Neural progenitor cell (in vitro differentiated cells): ENCODE measurements around the gene ARFIP2. TPM values are rescaled to one million over a fixed set of nuclear protein-coding genes. Genes with fewer than 3 reads are reported as not detected.
A peak's percentile ranks its signal among the peaks of the same experiment; 100 is the strongest.

Experiments
- DNase-seq: peaks from one replicate; pipeline ENCODE4 v3.0.0-alpha.2; 2016; ENCODE audit warnings: low spot score
- H2AFZ ChIP-seq: fragments of 200-600 bp; sonication (generic); replicated peaks from 2 replicates; pipeline ENCODE4 v1.6.1; 2016; ENCODE audit warnings: antibody characterized with exemption
- H3F3A ChIP-seq: fragments of 200-600 bp; sonication (generic); 2 replicates; pipeline ENCODE4 v1.6.1; 2016; ENCODE audit warnings: antibody characterized with exemption, low read depth
- H3K27ac ChIP-seq: fragments of 200-600 bp; sonication (generic); 2 replicates; pipeline ENCODE4 v1.5.1; 2016; ENCODE audit warnings: mild to moderate bottlenecking
- H3K27me3 ChIP-seq: fragments of 200-600 bp; sonication (generic); 2 replicates; pipeline ENCODE4 v1.6.1; 2016; ENCODE audit warnings: mild to moderate bottlenecking, moderate library complexity
- H3K36me3 ChIP-seq: fragments of 200-600 bp; sonication (generic); 2 replicates; pipeline ENCODE4 v1.5.1; 2016
- H3K4me1 ChIP-seq: fragments of 200-600 bp; sonication (generic); 2 replicates; pipeline ENCODE4 v1.6.1; 2016; ENCODE audit warnings: mixed run types
- H3K4me2 ChIP-seq: fragments of 200-600 bp; sonication (generic); 2 replicates; pipeline ENCODE4 v1.6.1; 2016
- H3K4me3 ChIP-seq: fragments of 200-600 bp; sonication (generic); 2 replicates; pipeline ENCODE4 v1.5.1; 2016
- H3K79me2 ChIP-seq: fragments of 200-600 bp; sonication (generic); 2 replicates; pipeline ENCODE4 v1.6.1; 2016; ENCODE audit warnings: low read depth
- H3K9ac ChIP-seq: fragments of 200-600 bp; sonication (generic); 2 replicates; pipeline ENCODE4 v1.6.1; 2016
- H3K9me3 ChIP-seq: fragments of 200-600 bp; sonication (generic); 2 replicates; pipeline ENCODE4 v1.5.1; 2016; ENCODE audit warnings: low read depth
- H4K20me1 ChIP-seq: fragments of 200-600 bp; sonication (generic); 2 replicates; pipeline ENCODE4 v1.6.1; 2016; ENCODE audit warnings: low read depth
- H3K27ac Mint-ChIP-seq: 3 replicates; pipeline ENCODE4 v1.8.0; 2021; ENCODE audit warnings: mixed read lengths
- H3K27me3 Mint-ChIP-seq: 2 replicates; pipeline ENCODE4 v1.8.0; 2022; ENCODE audit warnings: low read depth, mild to moderate bottlenecking, inconsistent platforms, moderate library complexity, mixed read lengths; ENCODE audit not compliant: insufficient read depth
- H3K36me3 Mint-ChIP-seq: 3 replicates; pipeline ENCODE4 v1.8.0; 2021; ENCODE audit warnings: mixed read lengths
- H3K4me1 Mint-ChIP-seq: 3 replicates; pipeline ENCODE4 v1.8.0; 2021; ENCODE audit warnings: mixed read lengths
- H3K4me3 Mint-ChIP-seq: 3 replicates; pipeline ENCODE4 v1.8.0; 2021; ENCODE audit warnings: mild to moderate bottlenecking, moderate library complexity, mixed read lengths
- H3K9me3 Mint-ChIP-seq: 3 replicates; pipeline ENCODE4 v1.8.0; 2020; ENCODE audit warnings: mixed read lengths
- EZH2 ChIP-seq: fragments of 200-600 bp; sonication (generic); IDR thresholded peaks from 2 replicates; pipeline ENCODE4 v1.6.1; 2017; ENCODE audit warnings: antibody characterized with exemption, mild to moderate bottlenecking, moderate library complexity
- EZH2phosphoT487 ChIP-seq: fragments of 200-600 bp; sonication (generic); IDR thresholded peaks from 2 replicates; pipeline ENCODE4 v1.6.1; 2017; ENCODE audit warnings: antibody characterized with exemption
- total RNA-seq: library from RNA; depleted of rRNA; stranded (reverse); fragments of >200 nt; gene quantifications from 2 replicates; pipeline ENCODE4 v1.2.3, GENCODE V29; 2015; ENCODE audit warnings: low replicate concordance
- TF ChIP-seq, protein P1 (sequence below): fragments of 200-600 bp; sonication (generic); IDR thresholded peaks from 2 replicates; pipeline ENCODE4 v1.5.1; 2017; ENCODE audit warnings: antibody characterized with exemption, mild to moderate bottlenecking

Gene ARFIP2
- total RNA-seq, 1 donor from 2014 or later: 40.2 TPM

- no peaks in the 10 kb centered on the region for H3K36me3 ChIP-seq
- H3K4me2 ChIP-seq: no peak overlapping the region
- H3K27ac ChIP-seq: no peak overlapping the region
Measured at GRCh38 chr11:6485661-6486060, 4.5 kb upstream of the ARFIP2 start.

DNA sequence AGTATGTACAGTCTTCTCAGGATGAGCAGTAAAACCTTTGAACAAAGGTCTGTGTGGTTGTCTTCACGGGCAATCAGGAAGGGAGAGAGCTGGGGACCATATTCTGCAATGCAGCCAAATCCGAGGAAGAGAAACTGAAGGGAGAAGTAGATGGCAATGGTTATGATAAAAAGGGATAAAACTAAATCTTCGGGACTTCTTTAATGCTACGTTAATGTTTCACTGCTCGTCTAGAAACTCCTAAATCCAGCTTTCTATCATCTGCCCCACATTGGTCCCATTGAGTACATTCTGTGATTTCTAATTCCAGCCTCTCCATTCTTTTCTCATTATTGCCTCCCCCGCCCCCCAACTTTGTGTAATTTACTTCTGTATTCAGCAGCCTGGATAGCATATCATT, 1.9 kb upstream of the ARFIP2 start:
- H4K20me1 ChIP-seq: peaks cover 13% of the 10 kb centered on the region
- no peak overlapping the region for H3K9ac ChIP-seq
- peaks cover 29% of the 10 kb centered on the region for H3K4me1 Mint-ChIP-seq
- no peaks in the 10 kb centered on the region for H3K9me3 Mint-ChIP-seq
- H3K27ac Mint-ChIP-seq: no peak overlapping the region
- H3K36me3 ChIP-seq: no peaks in the 10 kb centered on the region
- peaks cover 14% of the 10 kb centered on the region for H3K36me3 Mint-ChIP-seq
- H3K27ac ChIP-seq: no peak overlapping the region
- no peak overlapping the region for H3K4me2 ChIP-seq
- H3K4me3 ChIP-seq: no peak overlapping the region
- H3F3A ChIP-seq: no peaks in the 10 kb centered on the region
- no peaks in the 10 kb centered on the region for H3K27me3 Mint-ChIP-seq
- no peak for TF ChIP-seq EZH2phosphoT487
- TF ChIP-seq, protein P1, sequence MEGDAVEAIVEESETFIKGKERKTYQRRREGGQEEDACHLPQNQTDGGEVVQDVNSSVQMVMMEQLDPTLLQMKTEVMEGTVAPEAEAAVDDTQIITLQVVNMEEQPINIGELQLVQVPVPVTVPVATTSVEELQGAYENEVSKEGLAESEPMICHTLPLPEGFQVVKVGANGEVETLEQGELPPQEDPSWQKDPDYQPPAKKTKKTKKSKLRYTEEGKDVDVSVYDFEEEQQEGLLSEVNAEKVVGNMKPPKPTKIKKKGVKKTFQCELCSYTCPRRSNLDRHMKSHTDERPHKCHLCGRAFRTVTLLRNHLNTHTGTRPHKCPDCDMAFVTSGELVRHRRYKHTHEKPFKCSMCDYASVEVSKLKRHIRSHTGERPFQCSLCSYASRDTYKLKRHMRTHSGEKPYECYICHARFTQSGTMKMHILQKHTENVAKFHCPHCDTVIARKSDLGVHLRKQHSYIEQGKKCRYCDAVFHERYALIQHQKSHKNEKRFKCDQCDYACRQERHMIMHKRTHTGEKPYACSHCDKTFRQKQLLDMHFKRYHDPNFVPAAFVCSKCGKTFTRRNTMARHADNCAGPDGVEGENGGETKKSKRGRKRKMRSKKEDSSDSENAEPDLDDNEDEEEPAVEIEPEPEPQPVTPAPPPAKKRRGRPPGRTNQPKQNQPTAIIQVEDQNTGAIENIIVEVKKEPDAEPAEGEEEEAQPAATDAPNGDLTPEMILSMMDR: no peak
- no peak for TF ChIP-seq EZH2
- H3K79me2 ChIP-seq: peaks cover 43% of the 10 kb centered on the region
- no peak for DNase-seq
- no peaks in the 10 kb centered on the region for H3K27me3 ChIP-seq
- H3K4me1 ChIP-seq: peaks cover 11% of the 10 kb centered on the region
- H2AFZ ChIP-seq: no peak overlapping the region
- no peaks in the 10 kb centered on the region for H3K9me3 ChIP-seq
- H3K4me3 Mint-ChIP-seq: peak overlapping the region; percentile 95

More at GRCh38 chr11:6485661-6486060, 4.5 kb upstream of the ARFIP2 start:
- Histone ChIP-seq H3K9me3 (no peaks in the 10 kb centered on the region), H4K20me1 (peaks cover 13% of the 10 kb centered on the region), H2AFZ (no peak overlapping the region), H3K4me3 (no peak overlapping the region), H3K27me3 (no peaks in the 10 kb centered on the region), H3K9ac (no peak overlapping the region), H3K79me2 (peaks cover 29% of the 10 kb centered on the region), H3K4me1 (peaks cover 5% of the 10 kb centered on the region), H3F3A (no peaks in the 10 kb centered on the region)
- no peak for DNase-seq
- no peak overlapping the region for H3K27ac Mint-ChIP-seq
- no peaks in the 10 kb centered on the region for H3K9me3 Mint-ChIP-seq
- H3K36me3 Mint-ChIP-seq: peaks cover 8% of the 10 kb centered on the region
- peaks cover 20% of the 10 kb centered on the region for H3K4me1 Mint-ChIP-seq
- H3K4me3 Mint-ChIP-seq: no peak overlapping the region
- no peaks in the 10 kb centered on the region for H3K27me3 Mint-ChIP-seq
- TF ChIP-seq EZH2: no peak
- TF ChIP-seq, protein P1: no peak

- H3K9me3 Mint-ChIP-seq: no peaks in the 10 kb centered on the region
- Histone ChIP-seq H3K36me3 (no peaks in the 10 kb centered on the region), H3F3A (no peaks in the 10 kb centered on the region), H3K9ac (peak overlapping the region; percentile 91), H4K20me1 (peaks cover 13% of the 10 kb centered on the region), H3K9me3 (no peaks in the 10 kb centered on the region), H3K79me2 (peaks cover 43% of the 10 kb centered on the region), H3K27ac (no peak overlapping the region), H3K4me3 (peak overlapping the region; percentile 83), H3K27me3 (no peaks in the 10 kb centered on the region), H3K4me1 (peaks cover 11% of the 10 kb centered on the region), H2AFZ (no peak overlapping the region), H3K4me2 (peak overlapping the region; percentile 91)
- no peaks in the 10 kb centered on the region for H3K27me3 Mint-ChIP-seq
- DNase-seq: no peak
- H3K27ac Mint-ChIP-seq: no peak overlapping the region
- H3K36me3 Mint-ChIP-seq: peaks cover 18% of the 10 kb centered on the region
- peak overlapping the region; percentile 95 for H3K4me3 Mint-ChIP-seq
- no peak for TF ChIP-seq EZH2phosphoT487
- TF ChIP-seq EZH2: no peak
- TF ChIP-seq, protein P1: no peak
- H3K4me1 Mint-ChIP-seq: peaks cover 29% of the 10 kb centered on the region
Measured at GRCh38 chr11:6482441-6482840, 1.3 kb upstream of the ARFIP2 start.
